DND-41 (cell line): ENCODE measurements around the gene RHOBTB3.

Source experiments
- ATAC-seq: fragments of 200-7000 bp; cut with Tn5 transposase; 3 replicates; pipeline ENCODE4 v1.9.1; 2021; ENCODE audit warnings: low read depth; ENCODE audit not compliant: insufficient read depth
- DNase-seq: peaks from one replicate; pipeline ENCODE4 v3.0.0-alpha.2; 2020
- H2AFZ ChIP-seq: 2 replicates; pipeline ENCODE4 v1.6.0; 2012; ENCODE audit warnings: low read depth, low read length
- H3K27ac ChIP-seq: 2 replicates; pipeline ENCODE4 v1.5.1; 2012; ENCODE audit warnings: low read length, inconsistent platforms
- H3K27me3 ChIP-seq: fragments of 200-600 bp; sonication (generic); 2 replicates; pipeline ENCODE4 v1.6.0; 2012; ENCODE audit warnings: low read length, mild to moderate bottlenecking, inconsistent platforms; ENCODE audit not compliant: insufficient read depth, poor library complexity
- H3K36me3 ChIP-seq: 2 replicates; pipeline ENCODE4 v1.5.1; 2012; ENCODE audit warnings: low read length, inconsistent platforms; ENCODE audit not compliant: insufficient read depth
- H3K4me1 ChIP-seq: 2 replicates; pipeline ENCODE4 v1.5.1; 2012; ENCODE audit warnings: mild to moderate bottlenecking, low read length; ENCODE audit not compliant: insufficient read depth
- H3K4me2 ChIP-seq: 2 replicates; pipeline ENCODE4 v1.6.0; 2012; ENCODE audit warnings: mild to moderate bottlenecking, moderate library complexity, low read length, inconsistent platforms; ENCODE audit not compliant: insufficient read depth
- H3K4me3 ChIP-seq, 2 experiments: fragments of 200-600 bp in 1 of 2; shearing (Covaris generic) in 1 of 2; 2 replicates each; pipeline ENCODE4 v1.5.1; 2012 to 2016; ENCODE audit warnings: inconsistent platforms in 2 of 2, low read length in 2 of 2, mild to moderate bottlenecking in 2 of 2, low read depth in 1 of 2, moderate library complexity in 1 of 2
- H3K79me2 ChIP-seq: 2 replicates; pipeline ENCODE4 v1.6.0; 2012; ENCODE audit warnings: low read length, inconsistent platforms; ENCODE audit not compliant: insufficient read depth
- H3K9ac ChIP-seq: 2 replicates; pipeline ENCODE4 v1.6.0; 2012; ENCODE audit warnings: low read depth, mild to moderate bottlenecking, inconsistent platforms, low read length, moderate library complexity
- H3K9me3 ChIP-seq: 2 replicates; pipeline ENCODE4 v1.5.1; 2012; ENCODE audit warnings: low read length, moderate library complexity, mild to moderate bottlenecking, inconsistent platforms; ENCODE audit not compliant: insufficient read depth, severe bottlenecking
- H4K20me1 ChIP-seq: 2 replicates; pipeline ENCODE4 v1.6.0; 2012; ENCODE audit warnings: low read length; ENCODE audit not compliant: insufficient read depth
- CTCF ChIP-seq: IDR thresholded peaks from 2 replicates; pipeline ENCODE4 v1.5.1; 2012; ENCODE audit warnings: borderline replicate concordance, low read length, moderate library complexity, mild to moderate bottlenecking; ENCODE audit not compliant: poor library complexity, severe bottlenecking; ENCODE audit errors: extremely low read depth
- EZH2 ChIP-seq: IDR thresholded peaks from 3 replicates; pipeline ENCODE4 v1.6.1; 2012; ENCODE audit warnings: borderline replicate concordance, low read depth, mild to moderate bottlenecking, moderate library complexity, low read length, inconsistent platforms; ENCODE audit not compliant: severe bottlenecking

The RHOBTB3 gene

GRCh38 chr5:95730730-95731570 lies at the start of gene RHOBTB3:
Gene RHOBTB3, plus strand, starts transcription at chr5:95731336. Its CDS starts 347 bp downstream, at chr5:95731683.
- no peaks in the 10 kb centered on the region for H3K36me3 ChIP-seq
- TF ChIP-seq CTCF: peak; percentile 25
- no peak for TF ChIP-seq EZH2
- peak; percentile 89 for ATAC-seq
- H3K4me1 ChIP-seq: peaks cover 47% of the 10 kb centered on the region
- no peaks in the 10 kb centered on the region for H3K27me3 ChIP-seq
- H4K20me1 ChIP-seq: no peaks in the 10 kb centered on the region
- H3K79me2 ChIP-seq: no peaks in the 10 kb centered on the region; the same call in 1 of the 2 replicates
- H3K9ac ChIP-seq: peak within 1 kb of the TSS; percentile 72
- peak; percentile 81 for DNase-seq
- peak within 1 kb of the TSS; percentile 70 for H2AFZ ChIP-seq
- H3K9me3 ChIP-seq: no peaks in the 10 kb centered on the region
- peak within 1 kb of the TSS; percentile 70 for H3K27ac ChIP-seq
- H3K4me2 ChIP-seq: peak within 1 kb of the TSS; percentile 84
- peak within 1 kb of the TSS; percentile 50 to 62; a peak in 3 of 4 replicates for H3K4me3 ChIP-seq

GRCh38 chr5:95682891-95683290 lies 48.2 kb upstream of the RHOBTB3 start, which contains the start of gene SPATA9:
Gene SPATA9, minus strand, starts transcription at chr5:95682991. Its CDS starts 137 bp downstream, at chr5:95682854.
- Histone ChIP-seq H3K9ac (no peak within 1 kb of the TSS), H3K79me2 (no peaks in the 10 kb centered on the region), H3K4me3 (no peak within 1 kb of the TSS), H3K4me2 (no peak within 1 kb of the TSS), H3K9me3 (no peaks in the 10 kb centered on the region), H4K20me1 (no peaks in the 10 kb centered on the region), H2AFZ (no peak within 1 kb of the TSS), H3K4me1 (no peaks in the 10 kb centered on the region), H3K36me3 (no peaks in the 10 kb centered on the region), H3K27ac (no peak within 1 kb of the TSS), H3K27me3 (no peaks in the 10 kb centered on the region)
- TF ChIP-seq CTCF (no peak), EZH2 (no peak)
- no peak for DNase-seq
- ATAC-seq: no peak

- DNase-seq (no peak), ATAC-seq (no peak)
- Histone ChIP-seq H3K4me2 (no peak overlapping the region), H3K4me1 (no peaks in the 10 kb centered on the region), H3K79me2 (no peaks in the 10 kb centered on the region), H2AFZ (no peak overlapping the region), H3K9ac (no peak overlapping the region), H3K27ac (no peak overlapping the region), H3K9me3 (no peaks in the 10 kb centered on the region), H3K36me3 (no peaks in the 10 kb centered on the region), H3K27me3 (no peaks in the 10 kb centered on the region), H4K20me1 (no peaks in the 10 kb centered on the region), H3K4me3 (no peak overlapping the region)
- TF ChIP-seq EZH2: no peak
Observed at GRCh38 chr5:95684361-95684760, 46.8 kb upstream of the RHOBTB3 start.

GRCh38 chr5:95686651-95687050 lies 44.5 kb upstream of the RHOBTB3 start:
- no peak overlapping the region for H3K4me3 ChIP-seq
- no peaks in the 10 kb centered on the region for H3K27me3 ChIP-seq
- no peak overlapping the region for H3K27ac ChIP-seq
- ATAC-seq (no peak), DNase-seq (no peak)
- H3K36me3 ChIP-seq: no peaks in the 10 kb centered on the region
- no peak overlapping the region for H3K4me2 ChIP-seq
- H2AFZ ChIP-seq: no peak overlapping the region
- no peaks in the 10 kb centered on the region for H3K9me3 ChIP-seq
- no peak overlapping the region for H3K9ac ChIP-seq
- TF ChIP-seq CTCF: no peak
- no peak for TF ChIP-seq EZH2
- no peaks in the 10 kb centered on the region for H3K4me1 ChIP-seq
- H4K20me1 ChIP-seq: no peaks in the 10 kb centered on the region
- no peaks in the 10 kb centered on the region for H3K79me2 ChIP-seq
